Coronary artery (tissue), 2 donors: ENCODE results near the gene SCAPER.

Experiments used
- DNase-seq: peaks from one replicate; pipeline ENCODE4 v3.0.0-alpha.2; 2017; ENCODE audit warnings: low spot score
- H3K27ac ChIP-seq, 2 donors: fragments of 200-600 bp; sonication (generic); one replicate each; pipeline ENCODE4 v1.5.1; 2016 to 2019
- H3K4me3 ChIP-seq: fragments of 200-600 bp; sonication (generic); 2 replicates; pipeline ENCODE4 v1.5.1; 2016; ENCODE audit warnings: mild to moderate bottlenecking, moderate library complexity
- CTCF ChIP-seq: fragments of 200-600 bp; sonication (generic); IDR thresholded peaks from one replicate; pipeline ENCODE4 v1.5.1; 2019; ENCODE audit warnings: antibody characterized with exemption

SCAPER gene

GRCh38 chr15:76787273-76787672 lies 117.9 kb downstream of the SCAPER start:
- no peak for DNase-seq

GRCh38 chr15:76776969-76777368 lies 128.2 kb downstream of the SCAPER start:
- Histone ChIP-seq H3K27ac (no peak overlapping the region), H3K4me3 (no peak overlapping the region)
- no peak for DNase-seq
- no peak for TF ChIP-seq CTCF

More at GRCh38 chr15:76787273-76787672, 117.9 kb downstream of the SCAPER start:
- TF ChIP-seq CTCF, result no peak
- no peak overlapping the region for H3K27ac ChIP-seq
- no peak overlapping the region for H3K4me3 ChIP-seq

GRCh38 chr15:76776480-76776879 lies 128.7 kb downstream of the SCAPER start:
- H3K4me3 ChIP-seq, result no peak overlapping the region
- no peak overlapping the region for H3K27ac ChIP-seq
- TF ChIP-seq CTCF, result no peak
- no peak for DNase-seq

- DNase-seq, result no peak
- TF ChIP-seq CTCF, result no peak
- H3K27ac ChIP-seq, result no peak overlapping the region
- H3K4me3 ChIP-seq, result no peak overlapping the region
Observed at GRCh38 chr15:76773234-76773633, 131.9 kb downstream of the SCAPER start.

GRCh38 chr15:76772776-76773175 lies 132.4 kb downstream of the SCAPER start:
- TF ChIP-seq CTCF, result no peak
- Histone ChIP-seq H3K27ac (no peak overlapping the region), H3K4me3 (no peak overlapping the region)
- DNase-seq, result no peak

- Histone ChIP-seq H3K4me3 (no peak overlapping the region), H3K27ac (no peak overlapping the region)
- no peak for TF ChIP-seq CTCF
- DNase-seq, result no peak
Observed at GRCh38 chr15:76764004-76764403, 141.1 kb downstream of the SCAPER start.

GRCh38 chr15:76763554-76763953 lies 141.6 kb downstream of the SCAPER start:
- no peak overlapping the region for H3K27ac ChIP-seq
- DNase-seq, result no peak
- no peak overlapping the region for H3K4me3 ChIP-seq
- no peak for TF ChIP-seq CTCF
